Fibroblast of the aortic adventitia (primary cell): ENCODE measurements around the gene NLRP5. TPM values are rescaled to one million over a fixed set of nuclear protein-coding genes. Genes with fewer than 3 reads are reported as not detected.
"Not testable (repeated sequence)": the region's sequence is repeated elsewhere in the genome, so short reads cannot be mapped to it uniquely, and the experiment has no call there.

ENCODE experiments used
- DNase-seq: peaks from one replicate; pipeline ENCODE4 v3.0.0-alpha.2; 2010; ENCODE audit warnings: low read depth
- H3K4me3 ChIP-seq: 2 replicates; pipeline ENCODE4 v1.5.1; 2011; ENCODE audit warnings: low read depth, mild to moderate bottlenecking, control low read depth, low read length, moderate library complexity
- CTCF ChIP-seq: IDR thresholded peaks from 2 replicates; pipeline ENCODE4 v1.5.1; 2011; ENCODE audit warnings: mild to moderate bottlenecking, low read length, control low read depth, inconsistent platforms; ENCODE audit not compliant: insufficient read depth
- total RNA-seq: library from RNA; depleted of rRNA; stranded (reverse); fragments of >200 nt; gene quantifications from 2 replicates; pipeline ENCODE4 v1.2.3, GENCODE V29; 2012; ENCODE audit warnings: low replicate concordance

NLRP5 gene
- total RNA-seq, 1 donor, result not detected

- no peak for TF ChIP-seq CTCF
- no peak for DNase-seq
Observed at GRCh38 chr19:56097306-56097705, 110.7 kb downstream of the NLRP5 start.

GRCh38 chr19:56097776-56098175 lies 111.2 kb downstream of the NLRP5 start:
- H3K4me3 ChIP-seq, result no peak overlapping the region
- no peak for TF ChIP-seq CTCF
- DNase-seq, result no peak

More at GRCh38 chr19:56097306-56097705, 110.7 kb downstream of the NLRP5 start:
- H3K4me3 ChIP-seq, result no peak overlapping the region

- DNase-seq, H3K4me3 ChIP-seq: not testable (repeated sequence)
Observed at GRCh38 chr19:56098237-56098636, 111.7 kb downstream of the NLRP5 start.

GRCh38 chr19:56098731-56099568 lies 112.4 kb downstream of the NLRP5 start:
- DNase-seq, result no peak
- no peak overlapping the region for H3K4me3 ChIP-seq
- no peak for TF ChIP-seq CTCF

- TF ChIP-seq CTCF, result no peak
- no peak overlapping the region for H3K4me3 ChIP-seq
- DNase-seq, result no peak
Observed at GRCh38 chr19:56099638-56100539, 113.3 kb downstream of the NLRP5 start.

DNA sequence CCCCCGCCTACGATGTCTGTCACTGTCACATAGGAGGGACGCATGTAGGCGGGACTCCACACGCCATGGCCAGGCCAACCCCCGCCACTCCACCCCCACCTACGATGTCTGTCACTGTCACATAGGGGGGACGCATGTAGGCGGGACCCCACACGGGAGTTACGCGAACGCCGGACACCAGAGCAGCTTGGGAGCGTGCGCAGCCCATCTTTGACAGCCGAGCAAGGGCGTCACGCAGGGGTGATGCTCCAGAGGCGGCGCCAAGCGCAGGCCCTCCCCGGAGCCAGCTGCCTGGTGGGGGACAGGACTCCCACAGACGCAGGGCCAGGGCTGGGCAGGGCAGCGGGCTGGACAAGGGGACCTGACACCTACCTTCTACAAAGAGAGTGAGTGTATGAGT lies 114.5 kb downstream of the NLRP5 start:
- DNase-seq, result no peak
- no peak overlapping the region for H3K4me3 ChIP-seq
- no peak for TF ChIP-seq CTCF

- no peak for TF ChIP-seq CTCF
- DNase-seq, result no peak
- H3K4me3 ChIP-seq, result no peak overlapping the region
Observed at GRCh38 chr19:56101746-56102535, 115.4 kb downstream of the NLRP5 start.
